Measurements from ENCODE around the gene APC2. TPM values are rescaled to one million over a fixed set of nuclear protein-coding genes. Genes with fewer than 3 reads are reported as not detected.
A peak's percentile ranks its signal among the peaks of the same experiment; 100 is the strongest.

APC2 gene
- total RNA-seq, 1 donor from 2014 or later = 0.20 TPM

- ATAC-seq (no peak), DNase-seq (no peak)
- peaks cover 33% of the 10 kb centered on the region for H3K27me3 ChIP-seq
- no peak for TF ChIP-seq CTCF (IDR thresholded peaks at IDR 0.05)
- no peak overlapping the region for H3K27ac ChIP-seq
- no peak overlapping the region for H3K4me3 ChIP-seq
- no peaks in the 10 kb centered on the region for H3K36me3 ChIP-seq
- intact Hi-C loops (cut with DNase I) = no loop called here
- peaks cover 7% of the 10 kb centered on the region for H3K4me1 ChIP-seq
- H3K9me3 ChIP-seq = no peaks in the 10 kb centered on the region
Observed at GRCh38 chr19:1502433-1503088, 52.6 kb downstream of the APC2 start.

GRCh38 chr19:1503089-1503924, 53.4 kb downstream of the APC2 start:
- H3K4me1 ChIP-seq = peaks cover 7% of the 10 kb centered on the region
- ATAC-seq = peak; percentile 45
- peak; percentile 82 for DNase-seq

GRCh38 chr19:1503925-1504773, 54.2 kb downstream of the APC2 start:
- Histone ChIP-seq H3K4me1 (peaks cover 7% of the 10 kb centered on the region), H3K27me3 (peaks cover 26% of the 10 kb centered on the region), H3K9me3 (no peaks in the 10 kb centered on the region), H3K27ac (no peak overlapping the region), H3K36me3 (no peaks in the 10 kb centered on the region), H3K4me3 (no peak overlapping the region)
- no peak for TF ChIP-seq CTCF (IDR thresholded peaks at IDR 0.05)
- ATAC-seq = no peak
- no peak for DNase-seq
- intact Hi-C loops (cut with DNase I) = no loop called here

More at GRCh38 chr19:1503089-1503924, 53.4 kb downstream of the APC2 start:
- no peaks in the 10 kb centered on the region for H3K36me3 ChIP-seq
- TF ChIP-seq CTCF (IDR thresholded peaks at IDR 0.05) = peak; percentile 71
- H3K4me3 ChIP-seq = no peak overlapping the region
- H3K27me3 ChIP-seq = peaks cover 26% of the 10 kb centered on the region
- no peaks in the 10 kb centered on the region for H3K9me3 ChIP-seq
- intact Hi-C loops (cut with DNase I) = no loop called here
- H3K27ac ChIP-seq = no peak overlapping the region

GRCh38 chr19:1505012-1505411, 55.1 kb downstream of the APC2 start:
- TF ChIP-seq CTCF (IDR thresholded peaks at IDR 0.05) = no peak
- DNase-seq (no peak), ATAC-seq (no peak)
- no peaks in the 10 kb centered on the region for H3K36me3 ChIP-seq
- peaks cover 26% of the 10 kb centered on the region for H3K27me3 ChIP-seq
- H3K4me3 ChIP-seq = no peak overlapping the region
- H3K4me1 ChIP-seq = peaks cover 7% of the 10 kb centered on the region
- H3K9me3 ChIP-seq = no peaks in the 10 kb centered on the region
- intact Hi-C loops (cut with DNase I) = no loop called here
- H3K27ac ChIP-seq = no peak overlapping the region

GRCh38 chr19:1505991-1506881, 56.3 kb downstream of the APC2 start:
- TF ChIP-seq CTCF (IDR thresholded peaks at IDR 0.05) = no peak
- H3K4me3 ChIP-seq = no peak overlapping the region
- peaks cover 7% of the 10 kb centered on the region for H3K4me1 ChIP-seq
- intact Hi-C loops (cut with DNase I) = no loop called here
- peaks cover 34% of the 10 kb centered on the region for H3K27me3 ChIP-seq
- no peaks in the 10 kb centered on the region for H3K36me3 ChIP-seq
- H3K27ac ChIP-seq = no peak overlapping the region
- ATAC-seq = no peak
- no peak for DNase-seq
- H3K9me3 ChIP-seq = no peaks in the 10 kb centered on the region

Data from upper lobe of right lung (tissue), 1 donor.